ENCODE data around the gene LPCAT1.

- no peak for TF ChIP-seq CTCF (IDR thresholded peaks at IDR 0.05)
- no peak for TF ChIP-seq EZH2phosphoT487 (IDR thresholded peaks at IDR 0.05)
Observed at GRCh38 chr5:1536322-1536845, 12.6 kb upstream of the LPCAT1 start.

Data from neural progenitor cell (in vitro differentiated cells).